Liver (tissue), 9 donors: ENCODE measurements around the gene SMIM1. TPM values are rescaled to one million over a fixed set of nuclear protein-coding genes. Genes with fewer than 3 reads are reported as not detected.

Source experiments
- DNase-seq: peaks from one replicate; pipeline ENCODE4 v3.0.0-alpha.2; 2017; ENCODE audit warnings: low spot score
- H3K27ac ChIP-seq, 2 donors: one replicate each; pipeline ENCODE4 v1.7.0; 2013; ENCODE audit warnings: inconsistent platforms in 2 of 2, low read length in 2 of 2, control low read depth in 1 of 2, low read depth in 1 of 2, mild to moderate bottlenecking in 1 of 2
- H3K27me3 ChIP-seq, 4 donors: one replicate each; pipeline versions ENCODE4 v1.6.1 to v1.7.0; 2013; ENCODE audit warnings: low read length in 3 of 4, inconsistent platforms in 1 of 4, mild to moderate bottlenecking in 1 of 4, moderate library complexity in 1 of 4; ENCODE audit not compliant: control insufficient read depth in 4 of 4, insufficient read depth in 4 of 4
- H3K36me3 ChIP-seq, 4 donors: one replicate each; pipeline versions ENCODE4 v1.6.1 to v1.7.0; 2013; ENCODE audit warnings: low read length in 3 of 4, mild to moderate bottlenecking in 3 of 4, low read depth in 1 of 4, moderate library complexity in 1 of 4; ENCODE audit not compliant: control insufficient read depth in 4 of 4, insufficient read depth in 3 of 4
- H3K4me1 ChIP-seq, 4 donors: one replicate each; pipeline versions ENCODE4 v1.6.1 to v1.7.0; 2013; ENCODE audit warnings: low read length in 3 of 4, mild to moderate bottlenecking in 3 of 4, moderate library complexity in 1 of 4; ENCODE audit not compliant: control insufficient read depth in 4 of 4, insufficient read depth in 4 of 4
- H3K4me3 ChIP-seq, 3 donors: one replicate each; pipeline versions ENCODE4 v1.6.1 to v1.7.0; 2013; ENCODE audit warnings: low read length in 3 of 3, control low read depth in 1 of 3, low read depth in 1 of 3, mild to moderate bottlenecking in 1 of 3
- H3K9ac ChIP-seq, 2 donors: one replicate each; pipeline ENCODE4 v1.7.0; 2013; ENCODE audit warnings: low read length in 2 of 2, mild to moderate bottlenecking in 2 of 2, moderate library complexity in 2 of 2, control low read depth in 1 of 2, low read depth in 1 of 2
- H3K9me3 ChIP-seq, 4 donors: one replicate each; pipeline versions ENCODE4 v1.6.1 to v1.7.0; 2013; ENCODE audit warnings: low read length in 3 of 4; ENCODE audit not compliant: control insufficient read depth in 4 of 4
- ATF3 ChIP-seq: IDR thresholded peaks from 2 replicates; pipeline ENCODE4 v1.6.1; 2016; ENCODE audit warnings: antibody characterized with exemption
- CTCF ChIP-seq: fragments of 150-350 bp; IDR thresholded peaks from 2 replicates; pipeline ENCODE4 v1.5.1; 2017; ENCODE audit warnings: improper control_type of control experiment, low read depth, low read length; ENCODE audit not compliant: missing input control
- EGR1 ChIP-seq, 2 donors: IDR thresholded peaks; 2 replicates each; pipeline ENCODE4 v1.6.1; 2016 to 2018; ENCODE audit warnings: antibody characterized with exemption in 2 of 2, low read depth in 2 of 2
- FOXA1 ChIP-seq: IDR thresholded peaks from 2 replicates; pipeline ENCODE4 v1.6.1; 2016; ENCODE audit warnings: antibody characterized with exemption
- FOXA2 ChIP-seq: IDR thresholded peaks from 2 replicates; pipeline ENCODE4 v1.6.1; 2016; ENCODE audit warnings: antibody characterized with exemption
- HNF4A ChIP-seq, 2 donors: conservative IDR thresholded peaks; 2 replicates each; pipeline ENCODE4 v1.6.1; 2016; ENCODE audit warnings: antibody characterized with exemption in 2 of 2, mild to moderate bottlenecking in 2 of 2
- HNF4G ChIP-seq: IDR thresholded peaks from 2 replicates; pipeline ENCODE4 v1.6.1; 2016; ENCODE audit warnings: antibody characterized with exemption
- JUND ChIP-seq, 2 donors: IDR thresholded peaks; 2 replicates each; pipeline ENCODE4 v1.6.1; 2016; ENCODE audit warnings: antibody characterized with exemption in 2 of 2
- MAX ChIP-seq: IDR thresholded peaks from 2 replicates; pipeline ENCODE4 v1.6.1; 2016; ENCODE audit warnings: antibody characterized with exemption
- NR2F2 ChIP-seq: IDR thresholded peaks from 2 replicates; pipeline ENCODE4 v1.6.1; 2016; ENCODE audit warnings: antibody characterized with exemption
- RAD21 ChIP-seq, 2 donors: IDR thresholded peaks; 2 replicates each; pipeline ENCODE4 v1.6.1; 2016; ENCODE audit warnings: antibody characterized with exemption in 2 of 2, mild to moderate bottlenecking in 2 of 2
- REST ChIP-seq: IDR thresholded peaks from 2 replicates; pipeline ENCODE4 v1.6.1; 2016; ENCODE audit warnings: antibody characterized with exemption, mild to moderate bottlenecking
- RXRA ChIP-seq, 2 donors: IDR thresholded peaks; 2 replicates each; pipeline ENCODE4 v1.6.1; 2017 to 2018; ENCODE audit warnings: antibody characterized with exemption in 2 of 2, mild to moderate bottlenecking in 1 of 2
- SP1 ChIP-seq: IDR thresholded peaks from 2 replicates; pipeline ENCODE4 v1.6.1; 2018; ENCODE audit warnings: antibody characterized with exemption, mild to moderate bottlenecking
- TAF1 ChIP-seq: conservative IDR thresholded peaks from 2 replicates; pipeline ENCODE4 v1.6.1; 2016; ENCODE audit warnings: antibody characterized with exemption, mild to moderate bottlenecking
- YY1 ChIP-seq: IDR thresholded peaks from 2 replicates; pipeline ENCODE4 v1.6.1; 2016; ENCODE audit warnings: antibody characterized with exemption, mild to moderate bottlenecking
- ZBTB33 ChIP-seq: IDR thresholded peaks from 2 replicates; pipeline ENCODE4 v1.6.1; 2016; ENCODE audit warnings: antibody characterized with exemption
- WGBS: extraction: QIAGEN DNeasy Blood & Tissue Kit; methylation state at CpG from one replicate; pipeline ENCODE4 v1.1.7; 2013; 5-methylcytosine and 5-hydroxymethylcytosine counted together
- polyA plus RNA-seq, 2 donors: library from polyadenylated mRNA; stranded (reverse) in 1 of 2; unstranded in 1 of 2; fragments of 200-250 nt in 1 of 2; fragments of >200 nt in 1 of 2; fragmentation: Nextera tagmentation in 1 of 2; extraction: Ambion mirVana in 1 of 2; gene quantifications; one replicate each; pipeline versions ENCODE4 v1.2.1 to v1.2.3, GENCODE V29; 2013 to 2015
- total RNA-seq, 2 donors: library from RNA; depleted of rRNA; stranded (reverse); fragments of >200 nt; gene quantifications; one replicate each; pipeline ENCODE4 v1.2.3, GENCODE V29; 2014
- donor health status: healthy.
- donor health status: healthy.
- donor health status: healthy.
- donor health status: healthy.
- donor health status: healthy.

Gene SMIM1
- total and polyA plus RNA-seq, 4 donors = 1.8 to 82.9 (median 10.3) TPM

- H3K36me3 ChIP-seq = no peaks in the 10 kb centered on the region
- no peak for TF ChIP-seq FOXA1
- TF ChIP-seq FOXA2 = no peak
- no peak for TF ChIP-seq HNF4G
- TF ChIP-seq RXRA (IDR thresholded peaks at IDR 0.05) = no peak
- TF ChIP-seq RAD21 (IDR thresholded peaks at IDR 0.05) = no peak
- no peak for TF ChIP-seq JUND (IDR thresholded peaks at IDR 0.05)
- no peak for TF ChIP-seq ATF3
- no peak for TF ChIP-seq ZBTB33
- no peak for TF ChIP-seq TAF1
- TF ChIP-seq MAX = no peak
- TF ChIP-seq YY1 = no peak
- TF ChIP-seq REST = no peak
- no peak for TF ChIP-seq NR2F2
- TF ChIP-seq HNF4A (conservative IDR thresholded peaks at IDR 0.05) = no peak
- no peak for TF ChIP-seq EGR1 (IDR thresholded peaks at IDR 0.05; ENCODE audit: low read depth in 2 of 2)
- no peak for TF ChIP-seq SP1
- TF ChIP-seq CTCF = no peak
- H3K4me1 ChIP-seq = no peaks in the 10 kb centered on the region
- H3K9ac ChIP-seq = no peak overlapping the region
- no peak overlapping the region for H3K4me3 ChIP-seq
- no peak for DNase-seq
- H3K9me3 ChIP-seq = no peaks in the 10 kb centered on the region
- H3K27ac ChIP-seq = no peak overlapping the region
- 67% methylated on average over 6 of the region's 6 CpGs for WGBS
- peaks cover 0 to 2% (median 0%) of the 10 kb centered on the region in 4 donors for H3K27me3 ChIP-seq
Measured at GRCh38 chr1:3759796-3760195, 12.8 kb upstream of the SMIM1 start.
